ENCODE data around the gene MLXIP. TPM values are rescaled to one million over a fixed set of nuclear protein-coding genes. Genes with fewer than 3 reads are reported as not detected.
"Not testable (repeated sequence)": the region's sequence is repeated elsewhere in the genome, so short reads cannot be mapped to it uniquely, and the experiment has no call there.

MLXIP gene
- total RNA-seq, 1 donor from 2014 or later: 1.9 TPM

- H3K79me2 ChIP-seq (ENCODE audit: low read depth): no peaks in the 10 kb centered on the region
- H3F3A ChIP-seq (ENCODE audit: low read depth): no peaks in the 10 kb centered on the region
- H3K4me2 ChIP-seq: no peak within 1 kb of the TSS
- no peaks in the 10 kb centered on the region for H3K9me3 ChIP-seq (ENCODE audit: low read depth)
- H3K27ac ChIP-seq: no peak within 1 kb of the TSS
- H4K20me1 ChIP-seq (ENCODE audit: low read depth): no peaks in the 10 kb centered on the region
- no peak within 1 kb of the TSS for H3K27ac Mint-ChIP-seq
- peak within 1 kb of the TSS; percentile 33 for H3K4me3 Mint-ChIP-seq
- H3K9me3 Mint-ChIP-seq: peaks cover 3% of the 10 kb centered on the region
- peaks cover 2% of the 10 kb centered on the region for H3K27me3 Mint-ChIP-seq (ENCODE audit: insufficient read depth, low read depth)
- H3K9ac ChIP-seq: no peak within 1 kb of the TSS
- TF ChIP-seq EZH2 (IDR thresholded peaks at IDR 0.05) (no peak), EZH2phosphoT487 (IDR thresholded peaks at IDR 0.05) (no peak)
- TF ChIP-seq, protein P1, sequence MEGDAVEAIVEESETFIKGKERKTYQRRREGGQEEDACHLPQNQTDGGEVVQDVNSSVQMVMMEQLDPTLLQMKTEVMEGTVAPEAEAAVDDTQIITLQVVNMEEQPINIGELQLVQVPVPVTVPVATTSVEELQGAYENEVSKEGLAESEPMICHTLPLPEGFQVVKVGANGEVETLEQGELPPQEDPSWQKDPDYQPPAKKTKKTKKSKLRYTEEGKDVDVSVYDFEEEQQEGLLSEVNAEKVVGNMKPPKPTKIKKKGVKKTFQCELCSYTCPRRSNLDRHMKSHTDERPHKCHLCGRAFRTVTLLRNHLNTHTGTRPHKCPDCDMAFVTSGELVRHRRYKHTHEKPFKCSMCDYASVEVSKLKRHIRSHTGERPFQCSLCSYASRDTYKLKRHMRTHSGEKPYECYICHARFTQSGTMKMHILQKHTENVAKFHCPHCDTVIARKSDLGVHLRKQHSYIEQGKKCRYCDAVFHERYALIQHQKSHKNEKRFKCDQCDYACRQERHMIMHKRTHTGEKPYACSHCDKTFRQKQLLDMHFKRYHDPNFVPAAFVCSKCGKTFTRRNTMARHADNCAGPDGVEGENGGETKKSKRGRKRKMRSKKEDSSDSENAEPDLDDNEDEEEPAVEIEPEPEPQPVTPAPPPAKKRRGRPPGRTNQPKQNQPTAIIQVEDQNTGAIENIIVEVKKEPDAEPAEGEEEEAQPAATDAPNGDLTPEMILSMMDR (IDR thresholded peaks at IDR 0.05): no peak
- H3K4me1 ChIP-seq: no peaks in the 10 kb centered on the region
- no peaks in the 10 kb centered on the region for H3K36me3 Mint-ChIP-seq
- no peak for DNase-seq (ENCODE audit: low spot score)
- H3K4me3 ChIP-seq: no peak within 1 kb of the TSS
- no peaks in the 10 kb centered on the region for H3K4me1 Mint-ChIP-seq
- no peak within 1 kb of the TSS for H2AFZ ChIP-seq (replicated peaks)
- no peaks in the 10 kb centered on the region for H3K27me3 ChIP-seq
- no peaks in the 10 kb centered on the region for H3K36me3 ChIP-seq
Observed at GRCh38 chr12:122174155-122174845, 95.7 kb downstream of the MLXIP start, which contains the start of gene IL31. IL31 (minus strand) TSS chr12:122174221; CDS start chr12:122174172, 49 bp downstream.

GRCh38 chr12:122176473-122176872, 97.9 kb downstream of the MLXIP start:
- H3K27ac Mint-ChIP-seq; H3K27ac ChIP-seq; H3K4me3 Mint-ChIP-seq; H3K36me3 ChIP-seq; H3K36me3 Mint-ChIP-seq; H2AFZ ChIP-seq (replicated peaks); H3K9me3 Mint-ChIP-seq; H4K20me1 ChIP-seq (ENCODE audit: low read depth); H3F3A ChIP-seq (ENCODE audit: low read depth); H3K4me2 ChIP-seq; DNase-seq (ENCODE audit: low spot score); H3K4me1 Mint-ChIP-seq; H3K9me3 ChIP-seq (ENCODE audit: low read depth); H3K9ac ChIP-seq; H3K79me2 ChIP-seq (ENCODE audit: low read depth); H3K27me3 ChIP-seq; H3K27me3 Mint-ChIP-seq (ENCODE audit: insufficient read depth, low read depth); H3K4me1 ChIP-seq; H3K4me3 ChIP-seq: not testable (repeated sequence)

GRCh38 chr12:122182887-122183587, 104.5 kb downstream of the MLXIP start, which contains the start of gene LRRC43:
LRRC43 (plus strand) TSS chr12:122183123; CDS start chr12:122183145, 22 bp downstream.
- Mint-ChIP-seq H3K9me3 (peaks cover 3% of the 10 kb centered on the region), H3K36me3 (no peaks in the 10 kb centered on the region), H3K27ac (no peak within 1 kb of the TSS), H3K27me3 (ENCODE audit: insufficient read depth, low read depth) (peaks cover 14% of the 10 kb centered on the region), H3K4me3 (peak within 1 kb of the TSS; percentile 85), H3K4me1 (peaks cover 3% of the 10 kb centered on the region)
- peak within 1 kb of the TSS; percentile 65 for H3K4me3 ChIP-seq
- peak within 1 kb of the TSS; percentile 95 for H2AFZ ChIP-seq (replicated peaks)
- TF ChIP-seq, protein P1 (IDR thresholded peaks at IDR 0.05): no peak
- TF ChIP-seq EZH2phosphoT487 (IDR thresholded peaks at IDR 0.05) (no peak), EZH2 (IDR thresholded peaks at IDR 0.05) (no peak)
- no peaks in the 10 kb centered on the region for H3F3A ChIP-seq (ENCODE audit: low read depth)
- no peaks in the 10 kb centered on the region for H3K4me1 ChIP-seq
- H3K9ac ChIP-seq: no peak within 1 kb of the TSS
- H3K36me3 ChIP-seq: no peaks in the 10 kb centered on the region
- H3K27me3 ChIP-seq: peaks cover 33% of the 10 kb centered on the region
- H3K79me2 ChIP-seq (ENCODE audit: low read depth): no peaks in the 10 kb centered on the region
- H3K27ac ChIP-seq: no peak within 1 kb of the TSS
- no peaks in the 10 kb centered on the region for H3K9me3 ChIP-seq (ENCODE audit: low read depth)
- no peaks in the 10 kb centered on the region for H4K20me1 ChIP-seq (ENCODE audit: low read depth)
- peak; percentile 79 for DNase-seq (ENCODE audit: low spot score)
- peak within 1 kb of the TSS; percentile 94 for H3K4me2 ChIP-seq

- peak overlapping the region; percentile 65 for H3K4me3 ChIP-seq
- peak overlapping the region; percentile 94 for H3K4me2 ChIP-seq
- H3K27ac Mint-ChIP-seq: no peak overlapping the region
- peaks cover 14% of the 10 kb centered on the region for H3K27me3 Mint-ChIP-seq (ENCODE audit: insufficient read depth, low read depth)
- TF ChIP-seq EZH2 (IDR thresholded peaks at IDR 0.05): no peak
- no peak overlapping the region for H3K27ac ChIP-seq
- no peaks in the 10 kb centered on the region for H3K79me2 ChIP-seq (ENCODE audit: low read depth)
- peak overlapping the region; percentile 74 for H3K4me3 Mint-ChIP-seq
- no peaks in the 10 kb centered on the region for H3K36me3 Mint-ChIP-seq
- peak overlapping the region; percentile 95 for H2AFZ ChIP-seq (replicated peaks)
- peaks cover 3% of the 10 kb centered on the region for H3K4me1 Mint-ChIP-seq
- H3K9me3 Mint-ChIP-seq: no peaks in the 10 kb centered on the region
- H3K4me1 ChIP-seq: no peaks in the 10 kb centered on the region
- H4K20me1 ChIP-seq (ENCODE audit: low read depth): no peaks in the 10 kb centered on the region
- H3F3A ChIP-seq (ENCODE audit: low read depth): no peaks in the 10 kb centered on the region
- H3K9ac ChIP-seq: no peak overlapping the region
- H3K9me3 ChIP-seq (ENCODE audit: low read depth): no peaks in the 10 kb centered on the region
- peaks cover 33% of the 10 kb centered on the region for H3K27me3 ChIP-seq
- no peaks in the 10 kb centered on the region for H3K36me3 ChIP-seq
- no peak for DNase-seq (ENCODE audit: low spot score)
Observed at GRCh38 chr12:122183588-122183940, 105.0 kb downstream of the MLXIP start.
